Activated T-cell treated with anti-CD3 and anti-CD28 coated beads, Interleukin-2, amount 50 U/mL, for 72 hours (primary cell): ENCODE data around the gene BLOC1S4. TPM values are rescaled to one million over a fixed set of nuclear protein-coding genes. Genes with fewer than 3 reads are reported as not detected.

Source experiments
- ATAC-seq, 2 donors: fragments of 150-1000 bp; cut with Tn5 transposase; replicated peaks in 1 of 2; 2 replicates each; pipeline ENCODE4 v1.10.0; 2021; ENCODE audit warnings: moderate library complexity in 2 of 2, mild to moderate bottlenecking in 1 of 2
- DNase-seq, 2 donors: peaks; one replicate each; pipeline ENCODE4 v3.0.0; 2021 to 2022; ENCODE audit warnings: mixed read lengths in 1 of 2
- H3K27ac Mint-ChIP-seq: one replicate; pipeline ENCODE4 v1.8.0; 2022; ENCODE audit warnings: mild to moderate bottlenecking, moderate library complexity, mixed read lengths
- H3K27me3 Mint-ChIP-seq: one replicate; pipeline ENCODE4 v1.8.0; 2022; ENCODE audit warnings: low read depth, mixed read lengths
- H3K36me3 Mint-ChIP-seq, 2 donors: one replicate each; pipeline ENCODE4 v1.8.0; 2022; ENCODE audit warnings: mixed read lengths in 2 of 2, mild to moderate bottlenecking in 1 of 2; ENCODE audit not compliant: insufficient read depth in 2 of 2
- H3K4me1 Mint-ChIP-seq: one replicate; pipeline ENCODE4 v1.8.0; 2022; ENCODE audit warnings: low read depth, mixed read lengths
- H3K4me3 Mint-ChIP-seq, 2 donors: one replicate each; pipeline ENCODE4 v1.8.0; 2022; ENCODE audit warnings: mild to moderate bottlenecking in 2 of 2, mixed read lengths in 2 of 2, moderate library complexity in 2 of 2
- H3K9me3 Mint-ChIP-seq, 2 donors: one replicate each; pipeline ENCODE4 v1.8.0; 2022; ENCODE audit warnings: mixed read lengths in 2 of 2
- total RNA-seq, 2 donors: library from RNA; stranded (reverse); gene quantifications; one replicate each; pipeline ENCODE4 v1.2.3, GENCODE V29; 2022

Gene BLOC1S4
- total RNA-seq, 2 donors from 2014 or later = 14.1 to 14.6 TPM

DNA sequence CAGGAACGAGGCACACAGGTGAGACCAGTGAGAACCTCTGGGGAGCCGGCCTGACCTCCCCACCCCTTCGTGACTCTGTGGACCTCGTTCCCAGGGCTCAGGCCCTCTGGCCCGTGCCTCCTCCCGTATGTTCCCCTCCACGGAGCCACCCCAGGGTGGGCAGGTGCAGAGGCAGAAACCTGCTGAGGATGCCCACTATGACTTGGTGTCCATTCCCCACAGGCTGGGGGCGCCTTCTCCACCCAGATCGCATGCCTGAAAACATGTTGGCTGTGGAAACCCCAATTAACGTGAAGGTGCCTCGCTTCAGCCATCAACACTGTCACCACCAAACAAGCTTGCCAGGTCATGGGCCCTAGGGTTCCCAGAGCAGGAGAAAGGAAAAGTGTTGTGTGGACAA lies 27.0 kb downstream of the BLOC1S4 start:
- ATAC-seq = no peak
- no peak for DNase-seq
- Mint-ChIP-seq H3K9me3 (peaks cover 0 to 2% of the 10 kb centered on the region in 2 donors), H3K27me3 (no peaks in the 10 kb centered on the region), H3K36me3 (no peaks in the 10 kb centered on the region), H3K4me3 (no peak overlapping the region), H3K27ac (no peak overlapping the region), H3K4me1 (peaks cover 5% of the 10 kb centered on the region)

DNA sequence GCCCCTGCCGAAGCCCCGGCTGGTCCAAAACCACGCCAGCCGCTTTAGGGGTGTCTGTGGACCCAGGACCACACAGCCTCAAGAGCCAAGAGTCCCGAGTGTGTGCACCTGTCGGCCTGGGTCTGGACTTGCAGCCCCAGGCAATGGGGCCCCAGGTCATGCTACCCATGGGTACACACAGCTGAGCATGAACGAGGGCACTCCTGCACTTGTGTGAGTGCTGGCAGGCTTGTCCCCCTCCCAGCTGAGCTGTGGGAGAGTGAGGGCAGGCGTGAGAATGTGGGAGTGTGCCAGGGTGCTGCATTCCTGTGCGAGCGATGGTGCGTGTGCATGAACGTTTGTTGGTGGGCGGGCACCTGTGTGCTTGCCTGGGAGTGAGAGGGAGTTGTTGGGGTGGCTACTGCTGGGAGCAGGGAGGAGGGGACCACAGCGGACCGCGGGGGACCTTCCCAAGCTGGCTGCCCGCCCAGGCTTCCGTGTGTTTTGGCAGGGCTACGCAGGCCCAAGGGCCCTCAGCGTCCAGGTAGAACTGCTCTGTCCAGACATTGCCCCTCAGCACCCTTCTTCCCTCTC lies 30.8 kb downstream of the BLOC1S4 start:
- DNase-seq (no peak), ATAC-seq (no peak)
- H3K4me1 Mint-ChIP-seq = peaks cover 9% of the 10 kb centered on the region
- H3K27ac Mint-ChIP-seq = no peak overlapping the region
- no peak overlapping the region for H3K4me3 Mint-ChIP-seq
- no peaks in the 10 kb centered on the region for H3K36me3 Mint-ChIP-seq
- no peaks in the 10 kb centered on the region for H3K27me3 Mint-ChIP-seq
- no peaks in the 10 kb centered on the region for H3K9me3 Mint-ChIP-seq

DNA sequence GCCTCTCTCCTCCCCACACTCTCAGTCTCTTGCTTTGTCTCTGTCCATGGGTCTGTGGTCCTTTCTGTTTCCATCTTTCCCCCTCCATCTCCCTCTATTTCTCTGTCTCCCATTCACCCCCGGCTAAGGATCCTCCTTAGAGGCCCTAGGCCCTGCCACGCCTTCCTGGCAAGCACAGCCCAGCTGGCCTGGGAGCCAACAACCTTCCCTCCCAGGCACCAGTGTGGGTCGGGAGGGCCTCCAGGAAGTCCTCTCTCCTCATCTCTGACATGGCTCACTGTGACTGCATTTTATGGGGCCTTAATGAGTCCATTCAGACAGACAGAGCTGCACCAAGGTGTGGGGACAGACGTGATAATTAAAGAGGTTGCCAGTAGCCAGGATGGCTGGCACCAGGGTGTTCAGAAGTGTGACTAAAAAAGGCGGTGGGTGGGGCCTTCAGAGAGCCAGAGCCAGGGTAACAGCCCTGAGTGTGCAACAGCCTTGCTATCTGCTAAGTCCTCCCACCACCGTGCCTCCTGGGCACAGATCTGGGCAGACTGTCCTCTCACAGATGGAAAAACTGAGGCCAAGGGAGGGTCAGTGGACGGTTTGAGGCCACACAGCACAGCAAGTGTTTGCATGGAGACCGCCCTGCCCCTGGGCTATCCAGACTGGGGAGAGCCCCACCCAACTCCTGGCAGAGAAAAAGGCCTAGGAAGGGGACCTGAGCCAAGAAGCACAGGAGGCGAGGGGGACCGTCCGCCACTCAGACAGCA lies 31.5 kb downstream of the BLOC1S4 start:
- ATAC-seq = no peak
- no peaks in the 10 kb centered on the region for H3K27me3 Mint-ChIP-seq
- no peak overlapping the region for H3K4me3 Mint-ChIP-seq
- H3K36me3 Mint-ChIP-seq = no peaks in the 10 kb centered on the region
- H3K9me3 Mint-ChIP-seq = no peaks in the 10 kb centered on the region
- no peak for DNase-seq
- peaks cover 8% of the 10 kb centered on the region for H3K4me1 Mint-ChIP-seq
- H3K27ac Mint-ChIP-seq = no peak overlapping the region

DNA sequence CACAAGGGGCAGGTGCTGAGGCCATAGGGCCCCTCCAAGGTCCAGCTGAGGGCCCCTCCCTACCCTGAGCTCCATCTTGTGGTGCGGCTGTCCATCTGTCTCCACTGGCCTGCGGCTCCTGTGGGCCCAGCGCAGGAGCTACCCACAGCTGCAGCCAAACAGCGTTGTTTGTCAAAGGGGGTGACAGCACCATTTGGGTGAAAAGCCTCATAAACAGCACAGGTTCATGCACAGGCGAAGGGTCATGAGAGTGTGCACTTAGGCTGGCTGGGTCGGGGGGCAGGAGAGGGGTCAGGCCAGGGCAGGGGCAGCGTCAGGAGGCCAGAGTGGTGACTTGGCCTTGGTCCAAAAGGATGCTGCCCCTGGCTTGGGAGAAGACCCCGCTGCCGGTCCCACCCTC lies 32.3 kb downstream of the BLOC1S4 start:
- Mint-ChIP-seq H3K9me3 (no peaks in the 10 kb centered on the region), H3K36me3 (no peaks in the 10 kb centered on the region), H3K27me3 (no peaks in the 10 kb centered on the region), H3K4me1 (peaks cover 8% of the 10 kb centered on the region), H3K27ac (no peak overlapping the region), H3K4me3 (no peak overlapping the region)
- ATAC-seq (no peak), DNase-seq (no peak)

DNA sequence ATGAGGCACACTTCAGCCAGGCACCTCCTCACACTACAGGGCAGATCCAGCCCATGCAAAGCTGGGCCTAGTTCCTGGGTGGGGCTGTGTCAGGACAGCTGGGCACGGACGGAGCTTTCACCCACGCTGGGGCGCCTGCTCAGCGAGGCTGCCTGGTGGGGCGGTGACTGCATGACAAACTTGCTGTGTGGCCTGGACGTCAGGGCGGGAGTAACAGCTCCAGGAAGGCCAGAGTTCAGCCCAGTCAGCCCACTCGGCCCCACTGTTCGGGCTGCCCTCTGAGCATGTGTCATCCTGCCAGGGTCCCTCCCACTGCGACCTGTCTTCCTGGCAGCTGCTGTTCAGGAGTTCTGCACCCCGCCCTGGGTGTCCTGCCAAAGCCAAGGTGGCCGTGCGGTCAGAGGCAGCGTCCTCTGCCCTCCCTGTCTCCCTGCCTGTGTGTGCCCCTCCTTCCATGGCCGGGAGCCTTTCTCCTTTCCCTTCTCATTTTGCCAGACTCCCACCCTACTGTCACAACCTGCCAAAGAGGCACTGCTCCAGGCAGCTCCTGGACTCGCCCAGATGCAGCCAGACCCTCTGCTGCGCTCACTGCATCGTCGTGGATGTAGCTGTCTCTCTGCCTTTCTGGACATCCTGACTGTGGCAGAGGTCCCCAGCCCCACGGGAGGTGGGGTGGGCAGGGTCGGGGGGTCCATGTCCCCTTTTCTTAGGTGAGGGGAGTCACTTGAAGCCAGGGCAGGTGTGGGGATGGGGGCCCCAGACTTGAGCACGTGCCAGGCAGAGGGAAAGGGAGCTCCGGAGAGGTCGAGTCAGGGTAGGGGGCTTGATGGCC lies 33.6 kb downstream of the BLOC1S4 start:
- Mint-ChIP-seq H3K4me1 (peaks cover 8% of the 10 kb centered on the region), H3K27ac (no peak overlapping the region), H3K36me3 (no peaks in the 10 kb centered on the region), H3K27me3 (no peaks in the 10 kb centered on the region), H3K9me3 (no peaks in the 10 kb centered on the region), H3K4me3 (no peak overlapping the region)
- ATAC-seq (no peak), DNase-seq (no peak)

DNA sequence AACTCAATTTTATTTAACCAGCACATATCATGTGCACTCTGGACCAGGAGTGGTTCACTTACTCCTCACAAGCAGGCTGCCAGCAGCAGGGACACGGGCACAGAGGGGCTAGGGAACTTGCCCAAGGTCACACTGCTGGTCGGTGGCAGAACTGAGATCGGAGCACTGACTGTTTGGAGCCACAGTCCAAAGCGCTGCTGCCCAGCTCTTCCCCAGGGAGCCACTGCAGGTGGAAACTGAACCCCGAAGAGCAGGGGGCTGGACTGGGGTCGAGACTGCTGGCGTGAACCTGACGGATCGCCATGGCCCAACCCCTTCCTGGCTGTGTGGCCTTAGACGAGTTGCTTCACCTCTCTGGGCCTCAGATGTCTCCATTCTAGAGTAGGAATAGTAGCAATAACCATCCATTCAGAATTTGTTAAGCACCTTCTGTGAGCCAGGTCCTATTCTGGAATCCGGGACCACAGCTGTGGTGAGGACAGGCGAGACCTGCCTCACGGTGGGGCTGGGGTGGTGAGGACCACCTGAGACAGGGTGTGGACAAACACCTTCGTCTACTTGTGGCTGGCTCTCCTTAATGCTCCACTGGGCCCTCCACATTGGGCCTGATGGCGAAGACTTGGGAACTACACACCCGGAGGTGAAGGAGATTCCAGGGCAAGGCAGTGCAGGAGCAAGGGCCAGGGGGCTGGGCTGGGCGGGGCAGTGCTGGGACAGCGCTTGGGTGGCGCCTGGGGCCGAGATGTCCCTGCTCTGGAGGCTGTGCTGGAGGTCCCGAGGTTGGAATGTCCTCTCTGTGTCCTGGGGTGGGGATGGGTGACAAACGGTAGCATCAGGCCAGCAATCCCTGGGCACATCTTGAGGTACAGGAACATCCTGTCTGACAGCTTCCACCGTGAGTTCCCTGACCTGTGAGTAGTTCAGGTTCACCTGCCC lies 34.6 kb downstream of the BLOC1S4 start:
- Mint-ChIP-seq H3K9me3 (no peaks in the 10 kb centered on the region), H3K27ac (no peak overlapping the region), H3K36me3 (no peaks in the 10 kb centered on the region), H3K27me3 (no peaks in the 10 kb centered on the region), H3K4me1 (peaks cover 8% of the 10 kb centered on the region), H3K4me3 (peak overlapping the region in 1 of 2 donors; percentile 76)
- DNase-seq (no peak), ATAC-seq (no peak)

DNA sequence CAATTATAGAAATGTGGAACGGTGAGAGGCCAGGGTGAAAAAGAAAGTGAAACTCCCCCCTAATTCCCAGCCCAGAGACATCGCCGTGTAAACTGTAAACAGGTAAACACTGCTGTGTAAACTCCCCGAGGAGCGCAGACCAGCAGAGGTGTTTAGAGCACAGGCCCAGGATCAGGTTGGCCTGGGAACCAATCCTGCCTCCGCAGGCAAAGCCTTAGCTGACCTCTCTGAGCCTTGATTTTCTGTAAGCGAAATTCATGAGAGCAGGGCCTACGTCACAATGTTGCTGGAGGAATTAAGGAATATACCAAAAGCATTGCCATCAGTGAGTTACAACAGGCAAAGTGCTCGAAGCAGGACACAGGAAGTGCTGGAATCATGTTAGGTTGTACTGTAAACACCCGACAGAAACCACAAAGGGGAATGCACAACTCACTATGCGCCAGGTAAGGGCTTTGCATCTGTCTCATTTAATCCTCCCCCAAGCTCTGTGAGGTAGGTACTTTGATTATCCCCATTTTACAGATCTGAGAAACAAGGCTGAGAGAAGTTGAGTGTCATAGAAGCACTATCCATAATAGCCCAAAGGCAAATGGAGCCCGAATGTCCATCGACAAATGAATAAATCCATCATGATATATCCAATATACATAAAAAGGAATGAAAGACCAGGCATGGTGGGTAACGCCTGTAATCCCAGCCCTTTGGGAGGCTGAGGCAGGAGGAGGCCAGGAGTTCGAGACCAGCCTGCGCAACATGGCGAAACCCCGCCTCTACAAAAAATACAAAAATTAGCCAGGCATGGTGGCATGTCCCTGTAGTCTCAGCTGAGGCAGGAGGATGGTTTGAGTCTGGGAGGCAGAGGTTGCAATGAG lies 35.9 kb downstream of the BLOC1S4 start:
- H3K27me3 Mint-ChIP-seq = no peaks in the 10 kb centered on the region
- no peaks in the 10 kb centered on the region for H3K36me3 Mint-ChIP-seq
- peak overlapping the region; percentile 77 for H3K27ac Mint-ChIP-seq
- H3K9me3 Mint-ChIP-seq = no peaks in the 10 kb centered on the region
- H3K4me1 Mint-ChIP-seq = peaks cover 8% of the 10 kb centered on the region
- H3K4me3 Mint-ChIP-seq = peak overlapping the region; percentile 57 to 76
- DNase-seq (no peak), ATAC-seq (peak in 1 of 2 donors; percentile 36)

DNA sequence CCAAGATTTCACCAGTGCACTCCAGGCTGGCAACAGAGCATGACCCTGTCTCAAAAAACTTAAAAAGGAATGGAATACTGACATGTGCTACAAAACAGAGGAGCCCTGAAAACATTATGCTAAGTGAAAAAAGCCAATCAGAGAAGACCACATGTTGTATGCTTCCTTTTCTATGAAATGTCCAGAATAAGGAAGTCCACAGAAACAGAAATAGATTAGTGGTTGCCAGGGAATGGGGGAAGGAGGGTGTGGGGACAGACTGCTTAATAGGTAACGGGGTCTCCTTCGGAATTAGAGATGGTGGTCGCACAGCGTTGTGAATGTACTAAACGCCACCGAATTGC lies 36.5 kb downstream of the BLOC1S4 start:
- Mint-ChIP-seq H3K4me3 (no peak overlapping the region), H3K4me1 (peaks cover 8% of the 10 kb centered on the region), H3K27ac (no peak overlapping the region), H3K9me3 (no peaks in the 10 kb centered on the region), H3K36me3 (no peaks in the 10 kb centered on the region), H3K27me3 (no peaks in the 10 kb centered on the region)
- ATAC-seq (no peak), DNase-seq (no peak)

DNA sequence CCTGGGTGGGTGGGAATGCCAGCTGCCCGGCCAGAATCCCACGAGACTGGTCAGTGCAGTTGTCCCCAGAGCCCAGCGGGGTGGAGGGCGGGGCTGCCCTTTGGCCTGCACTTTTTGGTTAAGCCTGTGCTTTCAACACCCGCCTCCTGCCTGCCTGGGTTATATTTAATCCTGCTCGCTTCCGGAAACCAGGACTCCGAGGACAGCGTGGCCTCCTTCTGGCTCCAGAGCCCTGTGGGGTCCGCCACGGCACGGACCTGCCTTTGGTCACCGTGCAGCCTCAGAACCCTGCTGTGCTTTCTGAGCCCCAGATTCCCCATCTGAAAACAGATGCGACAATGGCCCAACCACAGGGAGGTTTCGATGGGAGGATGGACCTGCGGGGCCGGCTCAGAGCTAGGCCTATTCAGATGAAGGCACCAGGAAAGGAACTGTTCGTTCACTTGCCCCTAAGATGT lies 37.2 kb downstream of the BLOC1S4 start:
- DNase-seq (no peak), ATAC-seq (no peak)
- H3K27ac Mint-ChIP-seq = no peak overlapping the region
- no peaks in the 10 kb centered on the region for H3K9me3 Mint-ChIP-seq
- H3K27me3 Mint-ChIP-seq = no peaks in the 10 kb centered on the region
- H3K4me3 Mint-ChIP-seq = no peak overlapping the region
- H3K4me1 Mint-ChIP-seq = peaks cover 8% of the 10 kb centered on the region
- H3K36me3 Mint-ChIP-seq = no peaks in the 10 kb centered on the region

DNA sequence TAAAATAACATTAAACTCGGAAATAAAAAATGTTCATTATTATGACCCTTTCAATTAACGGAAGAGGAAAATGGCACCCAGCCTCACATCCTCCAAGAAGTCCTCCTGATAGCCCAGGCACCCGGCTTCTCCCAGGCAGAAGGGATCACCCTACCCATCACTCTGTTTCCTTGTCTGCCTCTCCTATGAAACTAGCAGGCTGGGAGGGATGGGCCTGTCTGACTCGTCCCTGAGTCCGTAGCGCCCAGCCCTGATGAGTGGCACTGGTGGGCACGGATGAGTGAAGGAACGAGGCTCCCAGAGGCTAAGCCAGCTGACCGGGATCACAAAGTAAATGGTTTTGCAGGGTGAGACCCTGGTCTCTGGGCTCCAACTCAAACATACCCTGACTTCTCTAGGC lies 37.9 kb downstream of the BLOC1S4 start:
- ATAC-seq = no peak
- no peaks in the 10 kb centered on the region for H3K9me3 Mint-ChIP-seq
- peaks cover 8% of the 10 kb centered on the region for H3K4me1 Mint-ChIP-seq
- H3K36me3 Mint-ChIP-seq = no peaks in the 10 kb centered on the region
- no peak overlapping the region for H3K4me3 Mint-ChIP-seq
- no peak overlapping the region for H3K27ac Mint-ChIP-seq
- DNase-seq = no peak
- H3K27me3 Mint-ChIP-seq = no peaks in the 10 kb centered on the region

DNA sequence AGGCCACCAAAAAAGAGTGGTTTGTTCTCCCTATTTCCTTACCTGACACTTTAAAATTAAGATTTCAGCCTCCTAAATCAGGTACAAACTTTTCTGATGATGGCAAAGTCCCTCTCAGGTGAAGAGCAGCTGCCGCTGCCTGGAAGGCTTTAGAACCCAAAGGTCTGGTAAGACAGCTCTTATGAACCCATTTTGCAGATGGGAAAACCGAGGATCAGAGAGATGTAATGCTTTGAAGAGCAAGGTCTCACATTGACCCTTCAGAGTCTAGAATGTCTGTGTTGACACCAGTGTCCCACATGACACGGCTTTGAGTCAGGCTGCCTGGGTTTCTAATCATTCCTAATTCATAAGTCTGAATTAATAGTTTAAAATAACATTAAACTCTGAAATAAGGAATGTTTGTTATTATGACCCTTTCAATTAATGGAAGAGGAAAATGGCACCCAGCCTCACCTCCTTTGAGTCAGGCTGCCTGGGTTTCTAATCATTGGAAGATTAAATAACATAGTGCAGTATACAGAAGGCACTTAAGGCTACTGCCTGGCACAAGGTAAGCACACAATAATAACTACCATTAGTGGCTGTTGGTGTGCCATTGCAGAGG lies 38.6 kb downstream of the BLOC1S4 start:
- H3K27me3 Mint-ChIP-seq = no peaks in the 10 kb centered on the region
- H3K4me1 Mint-ChIP-seq = peaks cover 8% of the 10 kb centered on the region
- no peaks in the 10 kb centered on the region for H3K36me3 Mint-ChIP-seq
- no peak overlapping the region for H3K27ac Mint-ChIP-seq
- DNase-seq = no peak
- H3K9me3 Mint-ChIP-seq = no peaks in the 10 kb centered on the region
- no peak for ATAC-seq
- no peak overlapping the region for H3K4me3 Mint-ChIP-seq
